GM19467 (cell line): ENCODE results near the gene KRT17.
"Not testable (repeated sequence)": the region's sequence is repeated elsewhere in the genome, so short reads cannot be mapped to it uniquely, and the experiment has no call there.

Source experiments
- ATAC-seq: cut with Tn5 transposase; IDR thresholded peaks from one replicate; pipeline ENCODE4 v1.9.1; 2021; ENCODE audit warnings: mild to moderate bottlenecking, moderate library complexity; ENCODE audit not compliant: unreplicated experiment

KRT17 gene

GRCh38 chr17:41621916-41622315 is 2.5 kb downstream of the KRT17 start:
- ATAC-seq: no peak

- not testable (repeated sequence) for ATAC-seq
These were observed 2.9 kb downstream of the KRT17 start for GRCh38 chr17:41621435-41621817.

GRCh38 chr17:41620583-41621434 is 3.6 kb downstream of the KRT17 start:
- no peak for ATAC-seq

- not testable (repeated sequence) for ATAC-seq
These were observed 4.3 kb downstream of the KRT17 start for GRCh38 chr17:41619927-41620582.

GRCh38 chr17:41619036-41619926 is 5.1 kb downstream of the KRT17 start:
- no peak for ATAC-seq

GRCh38 chr17:41618341-41619035 is 5.9 kb downstream of the KRT17 start:
- no peak for ATAC-seq

GRCh38 chr17:41617698-41618097 is 6.7 kb downstream of the KRT17 start:
- no peak for ATAC-seq

GRCh38 chr17:41617136-41617535 is 7.2 kb downstream of the KRT17 start:
- no peak for ATAC-seq

GRCh38 chr17:41616486-41616885 is 7.9 kb downstream of the KRT17 start:
- ATAC-seq: not testable (repeated sequence)

GRCh38 chr17:41615454-41615853 is 8.9 kb downstream of the KRT17 start:
- ATAC-seq: no peak

GRCh38 chr17:41614767-41615166 is 9.6 kb downstream of the KRT17 start:
- ATAC-seq: not testable (repeated sequence)

GRCh38 chr17:41614098-41614497 is 10.3 kb downstream of the KRT17 start:
- ATAC-seq: no peak

- ATAC-seq: no peak
These were observed 10.9 kb downstream of the KRT17 start for GRCh38 chr17:41613277-41614082.

GRCh38 chr17:41612376-41613160 is 11.8 kb downstream of the KRT17 start, which contains the start of gene KRT16:
KRT16 (minus strand) TSS chr17:41612767; CDS start chr17:41612688, 79 bp downstream.
- ATAC-seq: not testable (repeated sequence)

GRCh38 chr17:41610965-41611640 is 13.3 kb downstream of the KRT17 start:
- no peak for ATAC-seq

- not testable (repeated sequence) for ATAC-seq
These were observed 14.3 kb downstream of the KRT17 start for GRCh38 chr17:41610061-41610517.

- not testable (repeated sequence) for ATAC-seq
These were observed 17.4 kb downstream of the KRT17 start for GRCh38 chr17:41606930-41607329.

- ATAC-seq: no peak
These were observed 21.9 kb downstream of the KRT17 start for GRCh38 chr17:41602524-41602923.
